Heart left ventricle (tissue), 16 donors: ENCODE data around the gene ABTB2. TPM values are rescaled to one million over a fixed set of nuclear protein-coding genes. Genes with fewer than 3 reads are reported as not detected.
A peak's percentile ranks its signal among the peaks of the same experiment; 100 is the strongest.

ENCODE experiments used
- ATAC-seq, 4 donors: fragments of 200-7000 bp; cut with Tn5 transposase; one replicate each; pipeline ENCODE4 v1.9.1; 2020 to 2022; ENCODE audit warnings: moderate library complexity in 4 of 4, mild to moderate bottlenecking in 3 of 4, moderate number of reproducible peaks in 1 of 4
- DNase-seq, 5 donors: peaks; one replicate each; pipeline ENCODE4 v3.0.0-alpha.2; 2020
- H3K27ac ChIP-seq, 12 donors: fragments of 200-600 bp; sonication (generic) in 4 of 12; one replicate each; pipeline versions ENCODE4 v1.5.0 to v1.8.0; 2016 to 2022; ENCODE audit warnings: mild to moderate bottlenecking in 2 of 12
- H3K27me3 ChIP-seq, 9 donors: fragments of 200-600 bp; sonication (generic) in 2 of 9; one replicate each; pipeline versions ENCODE4 v1.5.1 to v1.8.0; 2016 to 2022; ENCODE audit warnings: mild to moderate bottlenecking in 3 of 9
- H3K36me3 ChIP-seq, 9 donors: fragments of 200-600 bp; sonication (generic) in 2 of 9; one replicate each; pipeline versions ENCODE4 v1.5.0 to v1.8.0; 2018 to 2022; ENCODE audit warnings: mild to moderate bottlenecking in 2 of 9
- H3K4me1 ChIP-seq, 12 donors: fragments of 200-600 bp; sonication (generic) in 4 of 12; one replicate each; pipeline versions ENCODE4 v1.5.0 to v1.8.0; 2016 to 2022; ENCODE audit warnings: mild to moderate bottlenecking in 3 of 12
- H3K4me3 ChIP-seq, 12 donors: fragments of 200-600 bp; sonication (generic) in 4 of 12; one replicate each; pipeline versions ENCODE4 v1.5.0 to v1.8.0; 2017 to 2022; ENCODE audit warnings: mild to moderate bottlenecking in 9 of 12, moderate library complexity in 4 of 12
- H3K9me3 ChIP-seq, 12 donors: fragments of 200-600 bp; sonication (generic) in 4 of 12; one replicate each; pipeline versions ENCODE4 v1.5.0 to v1.8.0; 2016 to 2022; ENCODE audit warnings: mild to moderate bottlenecking in 1 of 12
- POLR2A ChIP-seq, 2 donors: fragments of 450-650 bp; IDR thresholded peaks; one replicate each; pipeline ENCODE4 v1.6.1; 2017; ENCODE audit warnings: antibody characterized with exemption in 2 of 2, mild to moderate bottlenecking in 2 of 2, moderate library complexity in 2 of 2
- WGBS, 4 donors: extraction: QIAGEN DNeasy Blood & Tissue Kit in 2 of 4; methylation state at CpG; one replicate each; pipeline versions ENCODE4 v1.1.5 to v1.1.7; 2013 to 2018; 5-methylcytosine and 5-hydroxymethylcytosine counted together
- intact Hi-C, 10 donors: fragments of 100-400 bp; cut with DNase I; formaldehyde crosslinking; loops; one replicate each; pipeline versions ENCODE4 v1.11.1 to v1.14.2; 2022
- polyA plus RNA-seq, 2 donors: library from polyadenylated mRNA; stranded (reverse); fragments of 200-250 nt; gene quantifications; one replicate each; pipeline ENCODE4 v1.2.3, GENCODE V29; 2013
- total RNA-seq, 9 donors: library from RNA; depleted of rRNA in 2 of 9; stranded (reverse); fragments of >200 nt in 2 of 9; fragmentation: NEBNext Ultra II Directional in 3 of 9; extraction: Animal tissue kit (Norgen Biotek cat#: 25700) in 3 of 9; gene quantifications; one replicate each; pipeline versions ENCODE4 v1.1.0 to v1.2.4, GENCODE V29; 2016 to 2023
- TF ChIP-seq, protein P1 (sequence below), 12 donors: fragments of 200-600 bp; sonication (generic) in 4 of 12; IDR thresholded peaks; one replicate each; pipeline versions ENCODE4 v1.5.0 to v1.8.0; 2018 to 2022; ENCODE audit warnings: antibody characterized with exemption in 12 of 12, mild to moderate bottlenecking in 5 of 12
- donor health status: ischemic (EF 13 %, LVEDD 7.1; RV severe dilation, severe dysfunction).
- donor health status: healthy with polysubstance abuse.
- donor health status: DM: no; HTN: yes; CAD: no.
- donor health status: DM: no; HTN: no; CAD: no.
- donor health status: ischemic (EF 25% LVEDD 6.9; RV normal size, moderate dysfunction).
- donor health status: ischemic (EF 25% LVEDD 5.7; RV mildly dilated, moderate dysfunction).
- donor health status: healthy.
- donor health status: DM: yes; HTN: yes; CAD: no.
- donor health status: ischemic (EF 35%, LVEDD 5.7; RV mildly dilated, moderate dysfunction).
- donor health status: nonischemic (EF 11% LVEDD 7.7; RV severe dilation, severe dysfunction).
- donor health status: DM: yes; HTN: yes; CAD: no.
- donor health status: PGD.
- donor health status: ischemic (EF 29% LVEDD 5.4; RV normal size, mild dysfunction).
- donor health status: nonischemic (EF 23%, LVEDD 6.1; RV moderate dilation, normal function).

Gene ABTB2
- total and polyA plus RNA-seq, 11 donors, result 3.3 to 27.1 (median 12.5) TPM

DNA sequence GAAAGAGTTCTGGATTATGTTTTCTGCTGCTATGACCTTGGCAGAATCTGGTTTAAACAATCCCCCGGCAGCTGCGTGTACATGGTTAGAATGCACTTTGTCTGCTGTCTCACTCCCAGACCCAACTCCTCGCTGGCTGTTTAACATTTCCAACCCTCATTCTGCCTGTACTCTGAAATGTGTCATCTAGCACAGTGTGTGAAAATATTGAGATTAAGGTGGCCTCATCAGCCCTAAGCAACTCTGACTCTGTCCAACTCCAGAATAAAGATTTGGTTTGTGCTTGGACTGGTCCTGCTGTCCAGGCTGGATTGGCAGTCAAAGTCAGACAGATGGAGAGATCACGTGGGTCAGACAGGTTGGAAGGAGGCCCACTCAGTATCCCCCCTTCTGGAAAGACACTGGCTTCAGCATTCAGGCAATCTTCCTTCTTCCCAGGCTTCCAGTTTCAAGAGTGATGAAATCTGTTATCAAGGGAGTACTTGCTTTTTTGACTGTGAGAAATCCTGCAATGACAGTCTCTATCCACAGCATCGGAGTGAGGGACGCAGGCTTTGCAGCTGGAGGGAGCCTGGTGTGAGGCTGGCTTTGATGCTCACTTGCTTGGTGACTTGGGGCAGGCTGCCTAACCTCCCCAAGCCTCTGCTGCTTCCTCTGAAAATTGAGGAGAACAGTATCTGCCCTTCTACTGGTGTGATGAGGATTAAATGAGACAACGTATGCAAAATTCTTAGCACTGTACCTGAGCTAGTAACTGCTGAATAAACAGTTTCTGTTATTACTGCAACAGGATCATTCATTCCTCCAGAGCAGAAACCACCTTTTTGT is 29.8 kb downstream of the ABTB2 start:
- no peak overlapping the region for H3K4me3 ChIP-seq
- intact Hi-C loops, result no loop called here
- H3K4me1 ChIP-seq, result peaks cover 0 to 75% (median 34%) of the 10 kb centered on the region in 12 donors

DNA sequence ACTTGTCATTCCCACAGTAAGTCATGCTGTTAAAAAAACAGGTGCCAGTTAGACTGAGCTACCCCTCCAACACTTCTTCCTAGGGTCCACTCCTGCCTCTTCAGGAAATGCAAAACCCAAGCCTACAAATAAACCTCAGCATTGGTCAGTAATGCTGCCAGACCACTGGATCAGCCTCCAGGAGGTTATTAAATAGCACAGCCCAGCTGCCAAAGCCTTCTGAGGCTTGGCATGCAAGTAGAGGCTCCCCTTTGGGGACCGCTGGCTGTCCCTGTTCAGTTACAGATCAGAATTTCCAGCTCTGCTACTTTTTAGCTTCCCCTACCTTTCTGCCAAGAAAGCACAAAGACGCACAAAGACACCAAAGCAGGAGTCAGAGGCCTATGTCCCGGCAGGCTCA is 33.3 kb downstream of the ABTB2 start:
- Histone ChIP-seq H3K9me3 (no peaks in the 10 kb centered on the region), H3K4me3 (no peak overlapping the region), H3K36me3 (no peaks in the 10 kb centered on the region), H3K27me3 (no peaks in the 10 kb centered on the region), H3K27ac (no peak overlapping the region), H3K4me1 (peaks cover 0 to 54% (median 20%) of the 10 kb centered on the region in 12 donors)
- ATAC-seq, result no peak
- 79 to 84% (median 81%) methylated on average over 3 of the region's 3 CpGs for WGBS, 4 donors
- DNase-seq, result no peak
- intact Hi-C loops, result no loop called here
- TF ChIP-seq POLR2A (IDR thresholded peaks at IDR 0.05), result no peak
- TF ChIP-seq, protein P1, sequence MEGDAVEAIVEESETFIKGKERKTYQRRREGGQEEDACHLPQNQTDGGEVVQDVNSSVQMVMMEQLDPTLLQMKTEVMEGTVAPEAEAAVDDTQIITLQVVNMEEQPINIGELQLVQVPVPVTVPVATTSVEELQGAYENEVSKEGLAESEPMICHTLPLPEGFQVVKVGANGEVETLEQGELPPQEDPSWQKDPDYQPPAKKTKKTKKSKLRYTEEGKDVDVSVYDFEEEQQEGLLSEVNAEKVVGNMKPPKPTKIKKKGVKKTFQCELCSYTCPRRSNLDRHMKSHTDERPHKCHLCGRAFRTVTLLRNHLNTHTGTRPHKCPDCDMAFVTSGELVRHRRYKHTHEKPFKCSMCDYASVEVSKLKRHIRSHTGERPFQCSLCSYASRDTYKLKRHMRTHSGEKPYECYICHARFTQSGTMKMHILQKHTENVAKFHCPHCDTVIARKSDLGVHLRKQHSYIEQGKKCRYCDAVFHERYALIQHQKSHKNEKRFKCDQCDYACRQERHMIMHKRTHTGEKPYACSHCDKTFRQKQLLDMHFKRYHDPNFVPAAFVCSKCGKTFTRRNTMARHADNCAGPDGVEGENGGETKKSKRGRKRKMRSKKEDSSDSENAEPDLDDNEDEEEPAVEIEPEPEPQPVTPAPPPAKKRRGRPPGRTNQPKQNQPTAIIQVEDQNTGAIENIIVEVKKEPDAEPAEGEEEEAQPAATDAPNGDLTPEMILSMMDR (IDR thresholded peaks at IDR 0.05), result no peak

More for the DNA sequence above, 29.8 kb downstream of the ABTB2 start:
- TF ChIP-seq, protein P1 (IDR thresholded peaks at IDR 0.05), result no peak
- no peak for TF ChIP-seq POLR2A (IDR thresholded peaks at IDR 0.05)
- DNase-seq (peak in 4 of 5 donors; percentile 40 to 75 (median 60)), ATAC-seq (peak; percentile 75 to 87 (median 84))
- no peaks in the 10 kb centered on the region for H3K36me3 ChIP-seq
- 30 to 46% (median 33%) methylated on average over 7 of the region's 7 CpGs for WGBS, 4 donors
- H3K27me3 ChIP-seq, result no peaks in the 10 kb centered on the region
- no peaks in the 10 kb centered on the region for H3K9me3 ChIP-seq
- peak overlapping the region in 8 of 12 donors; percentile 21 to 61 (median 44) for H3K27ac ChIP-seq

DNA sequence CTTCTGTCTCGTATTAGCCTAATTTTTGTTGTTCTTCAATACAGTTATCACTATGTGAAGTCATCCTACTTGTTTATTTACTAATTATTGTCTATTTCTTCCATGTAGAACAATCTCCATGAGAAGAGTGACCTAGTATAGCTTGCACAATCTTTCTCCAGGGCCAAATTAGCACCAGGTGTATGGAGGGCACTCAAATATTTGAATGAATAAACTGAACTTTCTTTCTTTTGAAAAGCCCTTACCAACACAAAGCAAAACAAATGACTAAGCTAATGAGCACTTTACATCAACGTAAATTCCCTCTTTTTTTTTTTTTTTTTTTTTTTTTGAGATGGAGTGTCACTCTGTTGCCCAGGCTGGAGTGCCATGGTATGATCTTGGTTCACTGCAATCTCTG is 34.2 kb downstream of the ABTB2 start:
- intact Hi-C loops, result no loop called here
- TF ChIP-seq, protein P1 (IDR thresholded peaks at IDR 0.05), result no peak
- TF ChIP-seq POLR2A (IDR thresholded peaks at IDR 0.05), result no peak

DNA sequence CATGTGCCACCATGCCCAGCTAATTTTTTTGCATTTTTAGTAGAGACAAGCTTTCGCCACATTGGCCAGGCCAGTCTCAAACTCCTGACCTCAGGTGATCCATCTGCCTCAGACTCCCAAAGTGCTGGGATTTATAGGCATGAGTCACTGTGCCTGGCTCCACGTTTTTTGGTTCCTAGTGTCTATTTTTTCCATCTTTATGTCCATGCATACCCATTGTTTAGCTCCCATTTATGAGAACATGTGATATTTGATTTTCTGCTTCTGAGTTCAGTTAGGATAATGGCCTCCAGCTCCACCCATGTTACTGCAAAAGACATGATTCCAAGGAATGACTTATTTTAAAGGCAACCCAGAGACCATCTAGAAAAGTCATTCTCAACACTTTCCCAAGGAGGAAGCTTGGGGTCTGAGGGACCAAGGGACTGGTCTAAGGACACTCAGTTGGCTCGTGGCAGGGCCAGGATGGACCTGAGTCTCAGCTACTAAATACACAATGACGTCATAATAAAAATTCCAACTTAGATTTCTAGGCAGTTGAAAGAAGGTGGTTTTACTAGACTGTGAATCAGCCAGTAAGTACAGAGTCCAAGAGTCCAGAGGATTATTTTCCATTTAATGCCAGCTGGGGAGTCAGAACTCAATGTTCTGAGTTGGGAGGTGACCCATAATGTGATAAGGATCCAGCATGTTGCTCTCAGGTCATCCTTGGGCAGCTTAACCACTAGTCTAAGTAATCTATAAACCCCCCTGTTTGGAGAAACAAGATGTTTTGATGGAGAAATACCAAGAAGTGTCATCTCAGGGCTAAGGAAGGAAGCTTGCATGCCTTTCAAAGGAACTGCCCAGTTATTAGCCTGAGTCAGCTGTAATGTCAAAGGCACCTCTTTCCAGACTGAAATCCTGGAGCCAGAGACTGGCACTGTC is 39.4 kb downstream of the ABTB2 start:
- Histone ChIP-seq H3K27ac (no peak overlapping the region), H3K9me3 (no peaks in the 10 kb centered on the region), H3K27me3 (no peaks in the 10 kb centered on the region), H3K4me1 (peaks cover 0 to 45% (median 16%) of the 10 kb centered on the region in 12 donors), H3K4me3 (no peak overlapping the region), H3K36me3 (no peaks in the 10 kb centered on the region)
- intact Hi-C loops, result no loop called here
- 84 to 90% (median 88%) methylated on average over 4 of the region's 4 CpGs for WGBS, 4 donors
- ATAC-seq, result peak in 1 of 4 donors; percentile 35
- no peak for TF ChIP-seq POLR2A (IDR thresholded peaks at IDR 0.05)
- TF ChIP-seq, protein P1 (IDR thresholded peaks at IDR 0.05), result no peak
- no peak for DNase-seq

More for the DNA sequence above, 34.2 kb downstream of the ABTB2 start:
- DNase-seq (no peak), ATAC-seq (no peak)
- 42 to 80% (median 63%) methylated on average over 2 of the region's 2 CpGs for WGBS, 4 donors
- no peak overlapping the region for H3K4me3 ChIP-seq
- H3K36me3 ChIP-seq, result no peaks in the 10 kb centered on the region
- H3K4me1 ChIP-seq, result peaks cover 0 to 45% (median 23%) of the 10 kb centered on the region in 12 donors
- H3K9me3 ChIP-seq, result no peaks in the 10 kb centered on the region
- no peaks in the 10 kb centered on the region for H3K27me3 ChIP-seq
- no peak overlapping the region for H3K27ac ChIP-seq
